HG03378 (cell line): ENCODE measurements around the gene RB1.
"Not testable (repeated sequence)": the region's sequence is repeated elsewhere in the genome, so short reads cannot be mapped to it uniquely, and the experiment has no call there.

ENCODE experiments used
- ATAC-seq: cut with Tn5 transposase; IDR thresholded peaks from one replicate; pipeline ENCODE4 v1.9.1; 2021; ENCODE audit warnings: mild to moderate bottlenecking, moderate library complexity; ENCODE audit not compliant: unreplicated experiment

RB1 gene

DNA sequence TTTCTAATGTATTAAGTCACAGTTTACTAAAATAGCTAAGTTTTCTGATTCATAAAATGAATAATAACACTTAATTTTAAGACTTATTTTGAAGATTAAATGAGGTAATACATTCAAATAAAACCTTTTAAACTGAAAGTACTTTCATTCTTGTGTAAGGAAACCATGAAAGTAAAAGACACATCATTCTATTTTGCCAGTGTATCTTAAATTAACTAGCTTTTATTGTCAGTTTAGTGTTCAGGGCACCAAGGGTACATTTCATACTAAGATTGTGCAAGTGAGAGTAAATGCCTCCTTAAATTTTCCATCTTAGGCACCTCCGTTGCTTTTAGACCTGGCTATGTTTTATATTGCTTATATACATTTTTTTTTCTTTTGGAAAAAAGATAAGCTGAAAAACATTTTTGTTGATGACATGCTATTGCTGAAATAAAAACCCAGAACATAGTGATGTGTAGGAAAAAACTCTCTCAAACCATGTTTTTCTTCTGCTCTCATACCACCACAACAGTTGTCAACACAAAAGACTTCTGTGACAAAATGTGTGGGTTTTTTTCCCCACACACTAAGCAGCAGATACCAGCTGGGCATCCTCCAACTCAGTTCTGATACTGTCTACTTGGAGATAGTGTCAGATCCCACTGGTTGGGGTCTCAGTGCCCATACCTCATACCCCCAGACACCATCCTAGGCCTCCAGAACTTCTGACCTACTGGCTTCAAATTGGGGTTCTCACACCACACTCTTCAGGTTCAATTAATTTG lies 140.1 kb downstream of the RB1 start:
- ATAC-seq, result no peak

DNA sequence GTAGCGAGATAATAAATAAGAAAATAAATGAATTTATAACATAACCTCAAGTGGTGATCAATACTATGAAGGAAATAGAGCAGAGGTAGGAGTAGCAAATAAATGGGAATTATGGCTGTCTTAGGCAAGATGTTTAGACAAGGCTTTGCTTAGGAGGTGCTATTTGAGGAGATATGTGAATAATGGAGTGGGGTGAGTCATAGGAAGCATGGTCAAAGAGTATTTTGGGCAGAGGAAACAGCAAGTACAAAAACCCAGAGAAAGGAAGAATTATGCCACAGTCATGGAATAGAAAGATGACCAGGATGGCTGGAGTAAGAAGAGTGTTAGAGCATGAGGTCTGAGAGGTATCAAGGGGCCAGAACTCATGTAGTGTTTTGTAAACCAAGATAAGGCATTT lies 142.9 kb downstream of the RB1 start:
- no peak for ATAC-seq

DNA sequence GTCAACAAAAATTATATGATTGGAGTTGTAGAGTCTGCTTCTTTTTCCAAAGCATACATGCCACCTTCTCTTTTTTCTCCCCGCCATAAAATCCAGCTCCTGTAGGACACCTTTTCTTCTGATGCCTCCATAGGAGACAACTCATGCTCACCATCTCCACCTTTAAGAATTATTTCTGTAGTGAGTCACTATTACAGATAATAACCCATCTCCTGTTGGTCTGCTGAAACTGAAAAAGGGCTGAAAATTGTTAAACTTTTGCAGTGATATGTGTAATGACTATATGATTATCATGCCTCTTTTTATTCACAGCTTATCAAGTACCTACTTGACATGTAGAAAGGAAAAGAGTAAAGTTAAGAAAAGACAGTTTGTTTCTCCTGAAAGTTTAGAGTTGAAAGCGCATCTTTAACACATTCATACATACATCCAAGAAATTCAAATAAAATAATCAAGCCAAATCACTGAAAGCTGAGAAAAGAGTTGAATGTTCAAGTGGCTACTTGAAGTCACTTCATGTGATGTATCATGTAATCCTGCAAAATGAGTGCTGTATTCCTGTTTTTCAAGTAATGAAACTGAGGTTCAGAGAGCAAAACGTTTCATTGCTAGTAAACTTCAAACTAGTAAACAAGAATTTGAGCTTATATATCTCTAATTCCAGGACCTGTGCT lies 144.9 kb downstream of the RB1 start:
- no peak for ATAC-seq

DNA sequence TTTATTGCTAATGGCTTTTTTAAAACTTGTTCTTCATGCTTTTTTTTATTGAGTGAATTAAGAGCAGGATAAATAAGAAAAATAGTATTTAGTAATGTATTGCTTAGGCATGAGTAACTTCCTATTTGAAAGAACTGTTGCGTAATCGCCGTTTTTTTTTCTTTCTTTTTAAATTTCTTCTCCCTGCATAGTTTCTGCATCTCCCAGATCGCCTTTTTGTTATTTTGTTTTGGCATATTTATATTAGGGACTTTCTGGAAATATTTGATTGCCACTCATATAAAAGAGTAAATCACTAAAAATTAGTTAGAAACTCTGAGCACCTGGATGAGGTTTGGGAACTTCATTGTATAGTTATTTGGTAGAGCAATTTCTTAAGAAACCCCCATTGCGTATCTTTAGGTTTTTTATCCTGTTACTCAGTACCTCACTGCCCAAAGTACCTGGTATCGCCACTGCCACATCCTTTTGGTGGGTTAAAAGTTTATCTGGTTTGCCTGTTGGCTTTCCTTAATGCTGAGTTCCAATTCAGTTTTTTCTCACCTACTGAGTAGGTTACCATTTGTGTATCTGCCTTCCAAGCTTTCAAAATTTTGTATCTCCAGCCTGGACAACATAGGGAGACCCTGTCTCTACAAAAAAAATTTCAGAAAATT lies 145.5 kb downstream of the RB1 start:
- ATAC-seq, result no peak

DNA sequence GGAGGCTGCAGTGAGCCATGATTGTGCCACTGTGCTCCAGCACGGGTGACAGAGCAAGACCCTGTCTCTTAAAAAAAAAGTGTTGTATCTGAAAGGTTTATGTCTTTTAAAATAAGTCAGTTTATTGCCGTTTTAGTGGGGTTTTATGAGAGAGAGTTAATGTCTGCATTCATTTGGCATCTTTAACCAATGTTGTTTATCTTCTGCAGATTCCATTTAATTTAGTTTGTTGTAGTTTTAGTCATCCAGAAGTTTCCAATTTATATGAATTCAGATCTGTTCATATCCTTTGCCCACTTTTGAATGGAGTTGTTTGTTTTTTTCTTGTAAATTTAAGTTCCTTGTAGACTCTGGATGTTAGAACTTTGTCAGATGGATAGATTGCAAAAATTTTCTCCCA lies 146.1 kb downstream of the RB1 start:
- ATAC-seq, result no peak

DNA sequence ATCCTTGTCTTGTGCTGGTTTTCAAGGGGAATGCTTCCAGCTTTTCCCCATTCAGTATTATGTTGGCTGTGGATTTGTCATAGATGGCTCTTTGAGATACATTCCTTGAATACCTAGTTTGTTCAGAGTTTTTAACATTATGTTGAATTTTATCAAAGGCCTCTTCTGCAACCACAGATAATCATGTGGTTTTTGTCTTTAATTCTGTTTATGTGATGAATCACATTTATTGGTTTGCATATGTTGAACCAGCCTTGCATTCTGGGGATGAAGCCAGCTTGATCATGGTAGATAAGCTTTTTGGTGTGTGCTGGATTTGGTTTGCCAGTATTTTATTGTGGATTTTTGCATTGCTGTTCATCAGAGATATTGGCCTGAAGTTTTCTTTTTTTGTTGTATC lies 147.6 kb downstream of the RB1 start:
- not testable (repeated sequence) for ATAC-seq

DNA sequence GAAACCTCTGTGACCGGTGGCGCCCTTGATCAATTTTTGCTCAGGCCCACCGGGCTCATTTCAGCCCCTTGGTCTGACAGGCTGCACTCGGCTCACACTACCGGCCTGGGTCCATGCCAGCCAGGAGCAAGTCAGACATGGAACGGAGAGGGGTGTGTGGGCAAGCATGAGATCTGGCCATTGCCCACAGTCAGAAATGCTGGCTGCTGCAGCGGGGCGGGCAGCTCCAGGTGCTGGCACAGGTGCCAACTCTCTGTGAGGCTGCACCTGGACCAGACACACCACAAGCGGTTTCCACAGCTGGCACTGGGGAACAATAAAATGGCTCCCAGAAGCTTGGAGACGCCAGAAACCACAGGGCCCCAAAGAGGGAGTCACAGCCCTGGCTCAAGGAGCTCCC lies 153.0 kb downstream of the RB1 start:
- no peak for ATAC-seq

DNA sequence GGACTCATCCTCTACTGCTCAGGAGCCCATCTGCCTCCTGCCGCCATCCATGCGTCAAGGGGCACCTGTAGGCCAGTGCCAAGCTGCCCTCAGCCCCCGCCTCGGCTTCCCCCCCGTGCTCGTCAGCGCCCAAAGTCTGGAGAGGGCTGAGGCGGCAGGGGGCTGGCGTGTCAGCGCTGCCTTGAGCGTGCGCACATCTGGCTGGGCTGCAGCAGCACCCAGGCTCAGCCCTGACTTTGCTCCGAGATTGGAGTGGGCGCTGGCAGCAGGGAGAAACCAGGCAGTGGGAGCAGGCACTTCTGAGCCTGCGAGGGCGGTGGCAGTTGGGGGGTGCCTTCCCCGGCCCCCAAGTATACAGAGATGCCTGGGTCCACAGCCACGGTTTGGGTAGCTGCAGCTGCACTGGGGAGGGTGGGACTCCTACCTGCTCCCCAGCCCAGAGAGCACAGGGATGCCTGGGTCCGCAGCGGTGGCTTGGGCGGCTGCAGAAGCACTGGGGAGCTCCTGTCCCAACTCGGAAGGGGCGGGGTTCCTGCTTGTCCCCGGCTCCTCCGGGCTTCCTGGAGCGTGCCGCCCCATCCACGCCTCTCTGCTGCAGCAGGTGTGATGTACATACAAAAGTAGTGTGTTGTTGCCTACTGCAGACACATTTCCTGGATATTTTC lies 154.2 kb downstream of the RB1 start:
- no peak for ATAC-seq

DNA sequence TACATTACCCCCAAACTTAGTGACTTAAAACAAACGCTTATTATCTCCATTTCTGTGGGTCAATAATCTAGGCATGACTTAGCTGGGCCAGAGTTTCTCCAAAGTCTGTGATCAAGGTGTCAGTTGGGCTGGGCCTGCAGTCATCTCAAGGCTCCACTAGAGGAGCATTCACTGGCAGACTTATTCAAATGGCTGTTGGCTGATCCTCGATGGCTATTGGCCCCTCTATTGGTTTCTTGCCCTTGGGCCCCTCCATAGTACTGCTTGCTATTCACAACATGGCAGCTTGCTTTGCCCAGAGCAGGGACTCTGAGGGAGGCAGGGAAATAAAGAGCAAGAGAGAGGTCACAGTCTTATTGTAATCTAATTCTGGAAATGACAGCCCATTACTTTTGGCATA lies 171.7 kb downstream of the RB1 start:
- ATAC-seq, result no peak

DNA sequence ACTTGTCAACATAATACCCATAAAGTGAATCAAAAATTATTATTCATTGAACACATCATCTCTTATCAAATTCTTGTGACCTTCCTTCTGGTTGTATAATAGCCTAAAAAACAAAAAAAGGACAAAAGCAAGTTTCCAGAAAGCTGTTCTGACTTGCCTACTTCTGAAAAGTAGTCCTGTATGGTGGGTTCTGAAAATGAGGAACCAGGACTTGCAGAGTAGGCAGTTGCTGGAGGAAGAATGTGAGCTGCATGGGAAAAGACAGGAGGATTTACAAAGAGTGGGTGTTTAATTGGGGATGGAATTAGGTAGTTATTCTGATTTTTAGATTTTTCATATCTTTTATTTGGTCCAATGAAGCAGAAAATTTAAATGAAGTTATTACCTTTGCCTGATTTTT lies 172.7 kb downstream of the RB1 start:
- ATAC-seq, result no peak

DNA sequence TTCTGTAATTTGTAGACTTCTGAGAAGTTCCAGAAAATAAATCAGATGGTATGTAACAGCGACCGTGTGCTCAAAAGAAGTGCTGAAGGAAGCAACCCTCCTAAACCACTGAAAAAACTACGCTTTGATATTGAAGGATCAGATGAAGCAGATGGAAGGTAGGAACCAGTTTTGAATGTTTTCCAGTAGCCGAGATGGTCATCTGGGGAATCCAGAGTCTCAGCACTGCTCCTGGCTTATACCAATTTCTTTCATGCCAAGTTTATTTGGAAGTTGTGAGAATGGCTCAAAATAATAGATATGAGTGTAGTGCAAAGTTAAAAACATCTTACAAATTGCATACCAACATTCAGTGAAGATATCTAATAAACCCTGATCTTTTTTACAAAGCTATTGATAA lies 173.1 kb downstream of the RB1 start:
- ATAC-seq, result no peak

DNA sequence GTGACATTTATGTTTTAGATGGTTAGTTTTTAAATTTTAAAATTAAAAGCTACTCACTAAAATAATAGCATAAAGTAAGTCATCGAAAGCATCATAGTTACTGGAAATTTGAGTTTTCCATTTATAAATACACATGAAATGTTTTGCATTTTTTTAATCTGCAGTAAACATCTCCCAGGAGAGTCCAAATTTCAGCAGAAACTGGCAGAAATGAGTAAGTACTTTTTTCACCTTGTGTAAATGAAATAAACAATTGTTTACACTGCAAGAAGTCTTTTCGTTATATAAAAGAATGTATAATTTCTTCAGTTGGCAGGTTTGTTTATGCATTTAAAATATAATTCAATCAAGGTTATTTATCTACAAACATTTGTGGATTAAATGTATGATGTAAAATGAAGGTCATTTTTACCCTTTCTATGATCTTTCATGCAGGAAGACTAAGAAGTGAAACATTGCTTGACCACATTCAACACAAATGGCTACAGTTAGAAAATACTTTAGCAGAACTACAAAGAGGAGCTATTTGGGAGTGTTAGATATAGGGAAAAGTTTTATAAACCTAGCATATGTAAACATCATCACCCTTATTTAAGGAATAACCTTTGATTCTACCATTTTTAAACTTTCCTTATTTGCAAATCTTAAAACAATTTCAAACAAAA lies 173.8 kb downstream of the RB1 start:
- ATAC-seq, result no peak

DNA sequence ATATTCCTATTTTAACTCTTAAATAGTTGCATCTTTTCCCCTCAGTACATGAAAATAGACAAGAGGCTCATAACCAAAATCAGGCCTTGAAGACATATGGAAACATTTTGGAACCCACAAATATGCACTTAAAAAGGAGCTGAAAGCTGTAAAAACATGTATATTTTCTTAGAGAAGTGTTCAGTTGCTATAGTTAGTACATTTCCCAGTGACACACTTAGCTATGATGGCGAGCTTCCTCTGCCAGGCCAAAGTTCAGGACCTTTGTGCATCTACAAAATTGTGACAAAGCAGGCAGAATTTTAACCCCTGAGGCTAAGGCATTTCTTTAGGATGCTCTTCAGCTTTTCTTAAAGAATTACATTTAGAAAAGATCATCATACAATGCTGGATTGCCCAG lies 174.8 kb downstream of the RB1 start:
- no peak for ATAC-seq

DNA sequence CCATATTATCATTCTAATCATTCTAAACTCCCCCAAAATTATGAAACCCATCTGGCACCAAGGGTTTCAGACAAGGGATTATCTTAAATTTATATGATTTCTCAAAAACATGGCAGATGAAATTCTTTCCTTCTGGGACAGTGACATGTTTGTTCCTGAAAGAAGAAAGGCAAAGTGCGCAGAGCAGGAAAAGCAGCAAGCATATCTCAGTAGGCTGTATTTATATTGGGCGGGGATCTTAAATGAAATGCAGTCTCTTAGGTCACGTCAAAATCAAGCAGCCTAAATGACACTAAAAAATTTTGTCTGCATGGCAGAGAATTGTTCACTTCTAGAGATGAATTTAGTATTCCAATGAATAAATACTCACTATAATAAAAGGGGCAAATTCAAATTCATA lies 180.0 kb downstream of the RB1 start:
- ATAC-seq, result no peak

DNA sequence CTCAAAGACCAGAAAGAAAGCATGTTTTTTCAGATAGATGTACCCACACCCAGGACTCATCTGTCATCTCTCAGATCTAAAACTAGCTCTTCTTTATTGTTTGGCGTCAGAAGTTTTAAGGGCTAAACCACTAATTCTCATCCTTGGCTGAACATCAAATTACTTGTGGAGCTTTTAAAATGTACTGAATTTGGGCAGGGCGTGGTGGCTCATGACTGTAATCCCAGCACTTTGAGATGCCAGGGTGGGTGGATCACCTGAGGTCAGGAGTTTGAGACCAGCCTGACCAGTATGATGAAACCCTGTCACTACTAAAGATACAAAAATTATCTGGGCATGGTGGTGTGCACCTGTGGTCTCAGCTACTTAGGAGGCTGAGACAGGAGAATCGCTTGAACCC lies 181.9 kb downstream of the RB1 start:
- no peak for ATAC-seq

DNA sequence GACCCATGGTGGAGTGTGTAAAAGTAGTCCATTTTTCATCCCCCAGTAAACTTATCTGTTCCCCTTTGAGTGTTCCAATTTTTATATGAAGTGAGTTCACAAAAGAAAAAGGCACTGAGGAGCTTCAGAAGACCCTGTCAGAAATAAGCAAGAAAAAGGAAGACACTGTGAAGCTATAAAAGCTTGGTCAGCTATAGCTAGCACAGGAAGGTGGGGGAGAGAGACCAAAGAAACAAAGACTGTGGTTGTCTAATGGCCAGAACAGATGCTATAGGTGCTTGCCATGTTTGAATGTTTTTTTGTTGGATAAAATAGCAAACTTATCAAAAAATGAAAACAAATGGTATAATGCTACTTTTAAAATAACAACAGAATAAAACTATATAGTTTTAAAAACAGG lies 182.8 kb downstream of the RB1 start:
- no peak for ATAC-seq

DNA sequence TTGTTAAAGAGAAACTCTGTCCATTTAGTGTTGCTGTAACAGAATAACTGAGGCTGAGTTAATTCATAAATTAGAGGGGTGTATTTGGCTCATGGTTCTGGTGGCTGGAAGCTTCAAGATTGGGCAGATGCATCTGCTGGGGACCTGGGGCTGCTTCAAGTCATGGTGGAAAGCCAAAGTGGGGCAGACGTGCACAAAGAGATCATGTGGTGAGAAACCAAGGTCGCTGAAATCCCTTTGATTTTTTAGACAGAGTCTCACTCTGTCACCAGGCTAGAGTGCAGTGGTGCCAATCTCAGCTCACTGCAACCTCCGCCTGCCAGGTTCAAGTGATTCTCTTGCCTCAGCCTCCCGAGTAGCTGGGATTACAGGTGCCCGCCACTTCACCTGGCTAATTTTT lies 183.3 kb downstream of the RB1 start:
- no peak for ATAC-seq

DNA sequence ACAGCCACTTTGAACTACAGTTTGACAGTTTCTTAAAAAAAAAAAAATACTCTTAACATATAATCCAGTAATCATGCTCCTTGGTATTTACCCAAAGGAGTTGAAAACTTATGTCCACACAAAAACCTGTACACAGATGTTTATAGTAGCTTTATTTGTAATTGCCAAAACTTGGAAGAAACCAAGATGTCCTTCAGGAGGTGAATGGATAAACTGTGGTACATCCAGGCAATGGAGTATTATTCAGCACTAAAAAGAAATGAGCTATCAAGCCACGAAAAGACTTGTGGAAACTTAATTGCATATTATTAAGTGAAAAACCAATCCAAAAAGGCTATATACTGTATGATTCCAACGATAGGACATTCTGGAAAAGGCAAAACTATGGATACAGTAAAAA lies 184.4 kb downstream of the RB1 start:
- no peak for ATAC-seq

DNA sequence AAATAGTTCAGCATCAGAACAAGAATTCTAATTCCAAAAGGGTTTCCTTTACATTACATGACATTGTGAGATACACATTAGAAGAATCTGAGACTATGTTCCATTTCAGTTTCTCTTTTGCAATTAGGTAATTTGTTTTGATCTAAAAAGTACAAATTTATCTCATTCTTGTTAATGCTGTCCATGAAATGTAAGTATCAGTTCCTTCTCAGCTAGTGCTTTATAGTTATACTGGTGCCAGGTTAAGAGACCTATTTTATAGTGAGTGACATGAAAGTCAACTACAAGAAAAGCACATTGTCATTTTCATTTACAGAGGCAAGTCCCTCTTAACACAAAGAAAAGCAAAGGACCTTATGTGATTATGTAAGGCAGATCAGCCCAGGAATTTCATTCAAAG lies 185.4 kb downstream of the RB1 start:
- ATAC-seq, result no peak

DNA sequence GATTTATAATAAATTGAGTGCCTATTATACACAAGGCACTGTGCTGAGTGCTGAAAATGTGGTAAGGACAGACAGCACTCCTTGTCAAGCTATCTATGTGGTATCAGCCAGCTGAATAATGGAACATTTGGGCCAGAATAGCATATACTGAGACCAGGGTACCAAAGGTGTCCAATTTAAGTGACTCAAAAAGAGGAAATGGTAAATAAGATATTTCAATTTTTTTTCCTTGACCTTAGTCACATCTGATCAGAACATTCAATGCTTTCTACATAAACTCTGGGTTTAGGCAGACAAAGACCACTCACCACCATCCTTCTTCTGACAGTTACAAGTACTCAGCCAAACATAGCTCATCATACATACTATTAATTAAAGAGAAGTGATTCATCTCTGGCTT lies 186.1 kb downstream of the RB1 start:
- ATAC-seq, result no peak

DNA sequence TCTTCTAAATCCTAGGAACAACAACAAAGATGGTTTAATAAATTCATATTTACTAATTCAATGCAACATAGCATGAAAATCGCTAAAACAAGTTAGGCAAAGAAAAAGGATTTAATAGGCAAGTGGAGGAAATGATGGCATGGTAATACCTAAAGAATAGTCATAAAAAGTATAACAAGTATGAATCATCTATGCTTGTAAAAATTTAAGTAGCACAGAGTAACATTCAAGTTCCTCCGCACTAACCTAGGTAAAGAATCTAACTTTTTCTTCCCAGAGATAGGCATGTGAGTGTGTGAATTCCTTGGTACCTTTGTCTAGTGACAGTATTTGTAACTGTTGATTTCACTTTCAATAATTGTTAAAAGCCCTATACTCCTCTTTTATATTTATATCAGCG lies 186.7 kb downstream of the RB1 start:
- no peak for ATAC-seq
